GM13976 (cell line): ENCODE results near the gene ERFL.

Experiments
- DNase-seq: peaks from one replicate; pipeline ENCODE4 v3.0.0; 2012; ENCODE audit warnings: low spot score
- CTCF ChIP-seq: IDR thresholded peaks from 2 replicates; pipeline ENCODE4 v1.5.1; 2012; ENCODE audit warnings: borderline replicate concordance, mild to moderate bottlenecking; ENCODE audit not compliant: insufficient read depth; ENCODE audit errors: extremely low read depth, missing control alignments, control extremely low read depth
- in situ Hi-C: fragments of 300-500 bp; cut with MboI; formaldehyde crosslinking; loops from one replicate; pipeline ENCODE4 v1.12.0; 2022; ENCODE audit warnings: low sequenced_read_pairs, mixed read lengths, inconsistent platforms; ENCODE audit not compliant: unreplicated experiment

Gene ERFL

GRCh38 chr19:41869374-41869955 is 58.8 kb downstream of the ERFL start:
- no peak for DNase-seq
- TF ChIP-seq CTCF: no peak
- in situ Hi-C loops: no loop called here

GRCh38 chr19:41868989-41869300 is 59.3 kb downstream of the ERFL start:
- in situ Hi-C loops: no loop called here
- DNase-seq: no peak
- no peak for TF ChIP-seq CTCF

GRCh38 chr19:41868120-41868988 is 59.9 kb downstream of the ERFL start:
- in situ Hi-C loops: no loop called here
- no peak for DNase-seq
- no peak for TF ChIP-seq CTCF

GRCh38 chr19:41866284-41866683 is 62.0 kb downstream of the ERFL start:
- no peak for DNase-seq
- TF ChIP-seq CTCF: no peak
- in situ Hi-C loops: no loop called here

GRCh38 chr19:41864374-41864773 is 63.9 kb downstream of the ERFL start:
- no peak for DNase-seq
- no peak for TF ChIP-seq CTCF
- in situ Hi-C loops: loop anchor here (5.0 kb wide), 1 partner anchor 83 kb away; no protein-coding TSS in a partner anchor

- no peak for TF ChIP-seq CTCF
- no peak for DNase-seq
- in situ Hi-C loops: loop anchor here (5.0 kb wide), 1 partner anchor 84 kb away; no protein-coding TSS in a partner anchor
Observed at GRCh38 chr19:41863209-41863931, 64.9 kb downstream of the ERFL start.
